Activated CD4-positive, alpha-beta T cell treated with anti-CD3 and anti-CD28 coated beads for 48 hours (primary cell): ENCODE measurements around the gene RAPGEF4.

Experiments used
- DNase-seq: peaks from one replicate; pipeline ENCODE4 v3.0.0-alpha.2; 2020

Gene RAPGEF4

DNA sequence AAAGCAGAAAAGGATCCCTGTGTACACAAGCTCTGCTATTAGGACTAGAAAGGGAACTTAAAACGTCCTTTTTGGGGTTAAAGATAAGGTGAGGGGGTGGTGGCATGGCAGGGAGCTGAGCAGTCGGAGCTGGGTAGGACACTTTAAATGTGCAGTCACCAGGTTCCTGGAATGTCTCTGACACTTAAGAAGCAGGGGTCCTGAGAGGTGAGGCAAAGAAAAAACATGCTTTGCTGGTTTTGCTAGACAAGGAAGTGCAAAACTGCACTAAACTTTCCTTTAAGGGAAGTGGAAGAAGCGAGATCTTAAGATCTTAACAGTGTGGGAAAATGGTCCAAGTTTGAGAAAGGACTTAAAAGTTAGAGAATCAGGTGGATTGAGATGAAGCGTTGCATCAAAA is 240.5 kb downstream of the RAPGEF4 start:
- no peak for DNase-seq

GRCh38 chr2:172976816-172977215 is 241.2 kb downstream of the RAPGEF4 start:
- DNase-seq, result no peak

DNA sequence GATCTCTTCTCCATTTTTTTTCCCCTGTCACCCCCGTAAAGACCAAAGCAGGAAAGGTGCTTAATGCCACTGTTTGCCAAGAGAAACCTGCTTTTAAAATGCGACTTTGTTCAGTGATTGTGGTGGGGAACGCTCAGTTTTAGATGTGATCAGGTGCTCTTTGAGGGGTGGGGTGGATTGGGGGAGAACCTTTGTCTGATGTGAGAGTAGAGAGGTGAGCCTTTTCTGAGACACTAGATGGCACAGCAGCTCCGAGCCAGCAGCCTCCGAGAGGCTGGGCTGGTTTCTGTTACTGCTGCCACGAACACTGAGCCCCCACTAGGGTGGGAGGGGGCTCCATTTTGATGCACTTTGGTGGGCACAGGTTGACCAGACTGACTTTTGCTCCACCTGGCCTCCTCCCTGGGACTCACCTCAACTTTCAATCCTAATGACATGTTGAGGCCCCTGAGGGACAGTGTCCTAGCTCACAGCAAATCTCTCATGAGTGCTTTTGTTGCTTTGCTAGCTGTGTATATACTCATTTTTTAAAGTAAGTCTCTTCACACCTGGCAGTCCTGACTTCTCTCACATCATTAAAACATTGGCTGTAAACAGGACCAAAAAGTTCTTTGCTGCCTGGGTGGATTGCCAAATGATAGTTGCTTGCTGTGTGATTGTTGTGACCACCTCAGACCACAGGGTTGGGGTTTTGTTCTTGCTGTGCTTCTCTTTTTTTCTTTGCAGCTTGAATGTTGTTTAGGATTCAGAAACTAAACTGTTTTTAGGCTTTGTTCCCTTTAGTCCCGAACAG is 241.8 kb downstream of the RAPGEF4 start:
- DNase-seq, result no peak

- DNase-seq, result no peak
These were observed 242.4 kb downstream of the RAPGEF4 start for GRCh38 chr2:172978063-172978383.

DNA sequence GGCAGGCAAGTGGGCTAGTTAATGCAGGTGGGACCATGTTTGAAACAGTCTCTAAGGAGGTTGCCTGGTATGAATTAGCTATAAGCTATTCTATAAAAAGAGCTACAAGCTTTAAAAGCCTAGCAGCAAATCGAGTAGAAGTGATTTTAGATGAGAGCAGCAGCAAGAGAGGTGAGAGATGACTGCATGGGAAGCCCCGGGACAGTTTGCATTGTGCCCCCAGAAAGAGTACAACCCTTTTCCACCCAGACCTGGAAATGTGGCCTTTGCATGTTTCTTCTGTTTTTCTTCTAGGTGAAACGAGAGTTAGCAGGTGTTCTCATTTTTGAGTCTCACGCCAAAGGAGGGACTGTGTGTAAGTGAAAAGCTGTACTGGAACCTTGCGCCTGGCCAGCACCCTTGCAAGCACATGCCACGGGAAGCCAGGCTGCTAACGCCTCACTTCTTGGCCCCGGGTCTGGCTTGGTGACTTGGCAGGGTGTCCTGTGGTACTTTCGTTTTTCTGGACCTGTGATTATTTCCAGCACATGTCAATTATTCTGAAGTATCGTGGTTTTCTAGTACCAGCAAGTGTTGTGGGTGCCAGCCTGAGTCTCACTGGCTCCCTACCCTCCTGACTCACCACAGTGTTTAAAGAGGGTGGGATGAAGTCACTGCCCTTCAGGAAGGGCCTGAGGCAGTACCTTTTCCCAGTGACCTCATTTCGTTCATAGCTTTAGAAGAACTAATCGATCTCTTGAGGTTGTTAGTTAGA is 249.7 kb downstream of the RAPGEF4 start:
- peak; percentile 19 for DNase-seq

DNA sequence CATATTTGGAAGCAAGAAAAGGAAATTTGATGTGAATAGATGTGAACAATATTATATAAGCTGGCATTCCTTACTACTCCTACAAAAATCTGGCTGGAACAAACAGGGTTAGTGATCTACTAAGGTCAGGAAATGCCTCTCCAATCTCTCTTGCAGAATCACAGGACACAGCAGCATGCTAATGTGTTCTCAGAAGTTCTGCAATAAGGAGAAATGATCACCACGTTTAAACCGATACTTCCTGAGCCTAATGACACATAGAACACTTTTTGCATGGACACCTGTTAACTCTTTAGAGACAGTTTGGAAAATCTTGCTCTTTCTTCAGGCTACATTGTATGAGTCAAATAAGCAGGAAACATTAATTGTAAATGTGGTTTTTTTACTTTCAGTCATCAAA is 250.4 kb downstream of the RAPGEF4 start:
- no peak for DNase-seq

DNA sequence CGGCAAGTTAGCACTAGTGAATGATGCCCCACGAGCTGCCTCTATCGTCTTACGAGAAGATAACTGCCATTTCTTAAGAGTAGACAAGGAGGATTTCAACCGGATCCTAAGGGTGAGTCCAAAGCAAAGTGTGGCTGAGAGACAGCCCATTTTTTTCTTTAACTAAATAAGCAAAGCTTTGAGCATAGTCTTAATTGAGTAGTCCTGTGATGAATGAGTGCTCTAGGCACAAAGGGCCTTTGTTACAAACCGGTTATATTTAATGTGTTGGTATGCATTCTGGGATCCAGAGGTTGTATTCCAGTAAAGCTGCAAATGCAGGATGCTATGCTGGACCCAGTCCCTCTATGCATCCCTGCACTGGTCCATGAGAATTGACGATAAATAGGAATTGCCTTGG is 253.1 kb downstream of the RAPGEF4 start:
- no peak for DNase-seq

DNA sequence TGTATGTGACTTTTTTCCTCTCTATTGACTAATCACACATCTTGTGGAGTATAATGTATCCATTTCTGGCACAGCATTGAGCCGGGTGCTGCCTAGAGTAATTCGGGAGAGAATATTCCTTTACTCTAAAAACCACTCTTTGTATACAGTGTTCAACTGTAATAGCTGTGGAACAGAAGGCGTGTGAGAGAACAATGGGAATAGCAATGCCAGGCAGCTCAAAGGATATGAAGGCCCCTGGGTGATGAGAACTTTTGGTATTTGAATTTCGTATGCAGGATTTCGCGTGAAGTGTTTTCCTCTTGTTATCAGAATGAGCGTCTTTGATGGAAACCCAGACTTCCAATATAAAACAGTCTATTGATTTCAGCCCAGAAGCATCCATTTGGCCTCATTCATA is 255.4 kb downstream of the RAPGEF4 start:
- no peak for DNase-seq

- no peak for DNase-seq
These were observed 257.5 kb downstream of the RAPGEF4 start for GRCh38 chr2:172993139-172993538.

GRCh38 chr2:172993931-172994717 is 258.5 kb downstream of the RAPGEF4 start:
- no peak for DNase-seq

- DNase-seq, result no peak
These were observed 259.2 kb downstream of the RAPGEF4 start for GRCh38 chr2:172994864-172995263.

DNA sequence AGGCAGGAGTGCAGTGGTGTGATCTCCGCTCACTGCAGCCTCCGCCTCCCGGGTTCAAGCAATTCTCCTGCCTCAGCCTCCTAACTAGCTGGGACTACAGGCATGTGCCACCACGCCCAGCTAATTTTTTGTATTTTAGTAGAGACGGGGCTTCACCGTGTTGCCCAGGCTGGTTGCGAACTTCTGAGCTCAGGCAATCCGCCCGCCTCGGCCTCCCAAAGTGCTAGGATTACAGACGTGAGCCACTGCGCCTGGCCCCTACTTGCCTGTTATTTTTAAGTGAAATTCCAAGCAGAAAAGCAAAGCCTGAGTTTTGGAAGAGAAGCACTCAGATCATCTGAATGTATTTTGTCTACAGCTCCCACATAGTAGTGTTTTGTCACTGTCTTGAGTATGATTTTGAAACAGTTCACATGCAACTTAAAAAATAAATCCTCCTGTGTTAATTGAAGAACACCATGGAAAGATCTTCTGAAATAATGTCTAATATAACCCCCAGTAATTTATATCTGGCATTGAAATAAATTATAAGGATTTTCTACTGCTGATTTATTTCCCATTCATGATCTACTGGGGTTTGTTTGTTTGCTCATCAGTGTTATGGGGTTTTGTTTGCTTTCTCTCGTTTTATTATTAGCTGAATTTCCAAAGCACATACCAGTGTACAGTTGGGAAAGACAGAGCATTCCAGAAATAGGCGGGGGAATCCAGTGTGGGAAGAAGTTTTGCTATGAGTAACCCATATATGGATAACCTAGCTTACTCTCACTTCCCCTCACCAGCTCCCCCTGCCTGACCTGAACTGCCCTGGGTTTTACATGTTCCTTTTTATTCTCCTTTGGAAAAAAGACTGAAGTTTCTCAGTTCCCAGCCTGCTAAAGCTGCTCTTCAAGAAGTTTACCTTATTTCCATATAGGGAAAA is 259.9 kb downstream of the RAPGEF4 start:
- DNase-seq, result no peak

GRCh38 chr2:172996387-172996961 is 260.8 kb downstream of the RAPGEF4 start:
- no peak for DNase-seq

DNA sequence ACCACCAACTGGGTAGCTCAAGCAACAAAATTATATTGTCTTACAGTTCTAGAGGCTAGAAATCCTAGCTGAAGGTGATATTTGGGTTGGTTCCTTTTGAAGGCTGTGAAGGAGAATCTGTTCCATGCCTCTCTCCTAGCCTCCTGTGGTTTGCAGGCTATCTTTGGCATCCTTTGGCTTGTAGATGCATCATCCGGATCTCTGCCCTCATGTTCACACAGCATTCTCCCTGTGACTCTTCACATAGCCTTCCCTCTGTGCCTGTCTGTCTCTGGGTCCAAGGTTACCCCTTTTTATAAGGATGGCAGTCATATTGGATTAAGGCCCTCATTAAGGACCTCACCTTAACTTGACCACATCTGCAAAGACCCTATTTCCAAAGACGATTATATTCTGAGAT is 261.4 kb downstream of the RAPGEF4 start:
- no peak for DNase-seq

DNA sequence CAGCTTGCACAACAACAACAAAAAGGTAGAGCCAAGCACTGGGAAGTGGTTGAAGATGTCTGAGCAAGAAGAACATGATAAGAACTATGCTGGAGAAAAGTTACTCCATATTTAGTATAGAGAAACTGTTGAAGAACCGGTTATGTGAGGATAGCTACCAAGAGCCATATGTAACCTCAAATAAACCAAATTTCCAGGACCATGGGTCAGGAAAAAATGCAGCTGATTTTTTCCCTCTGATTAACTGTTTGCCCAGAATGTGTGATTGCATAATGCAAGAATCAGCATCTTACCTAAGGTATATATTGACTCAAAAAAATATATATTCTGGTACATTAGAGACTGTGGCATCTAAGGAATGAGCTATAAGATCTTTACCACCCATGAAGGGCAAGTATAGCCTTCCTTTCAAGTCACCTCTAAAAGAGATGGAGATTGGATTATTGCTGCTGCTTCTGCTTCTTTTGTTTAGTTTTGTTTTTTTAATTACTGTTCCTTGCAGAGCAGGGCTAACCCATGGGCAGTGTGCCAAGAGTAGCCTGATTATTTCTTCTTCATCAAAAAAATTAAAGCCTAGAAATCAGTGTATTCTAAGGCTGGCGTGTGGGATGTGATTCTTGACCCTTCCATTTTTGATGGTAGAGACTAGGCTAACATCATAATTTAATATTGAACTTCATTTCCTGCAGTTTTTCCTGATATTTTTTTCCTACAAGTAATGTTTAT is 263.1 kb downstream of the RAPGEF4 start:
- DNase-seq, result no peak

- DNase-seq, result no peak
These were observed 264.2 kb downstream of the RAPGEF4 start for GRCh38 chr2:172999641-173000386.

DNA sequence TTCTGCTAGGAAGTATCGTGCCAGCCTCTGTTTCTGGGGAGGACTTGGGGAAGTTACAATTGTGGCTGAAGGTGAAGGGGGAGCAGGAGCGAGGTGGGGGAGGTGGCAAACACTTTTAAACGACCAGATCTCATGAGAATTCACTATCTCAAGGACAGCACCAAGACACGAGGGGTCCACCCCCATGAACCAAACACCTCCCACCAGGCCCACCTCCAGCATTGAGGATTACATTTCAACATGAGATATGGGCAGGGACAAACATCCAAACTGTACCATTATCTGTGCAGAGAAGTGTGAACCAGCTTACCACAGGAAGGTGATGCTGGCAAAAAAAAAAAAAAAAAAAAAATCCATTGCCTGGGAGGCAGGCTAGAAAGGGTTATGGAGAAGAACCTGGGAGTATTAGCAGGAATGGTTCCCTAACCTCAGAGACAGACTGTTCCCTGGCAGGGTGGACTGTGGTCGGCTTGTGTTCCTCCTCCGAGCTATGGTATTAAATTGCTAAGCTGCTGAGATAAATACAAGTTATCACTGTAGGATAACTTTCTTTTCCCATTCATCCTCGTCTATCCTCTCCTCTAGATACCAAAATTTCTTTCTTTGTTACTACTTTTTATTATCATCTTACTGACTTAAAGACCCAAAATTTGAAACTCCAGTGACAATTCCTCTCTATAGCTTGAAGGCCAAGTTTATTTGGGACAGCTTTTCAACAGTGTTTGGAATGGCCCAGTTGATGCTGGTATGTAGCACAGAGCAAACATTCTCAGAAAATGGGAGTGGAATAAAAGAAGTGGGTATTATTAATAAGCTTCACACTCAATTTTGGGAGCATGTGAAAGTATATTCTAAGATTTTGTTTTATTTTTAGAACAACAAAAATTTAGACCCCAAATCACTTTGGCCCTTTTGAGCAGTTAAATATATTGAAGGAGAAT is 266.3 kb downstream of the RAPGEF4 start:
- no peak for DNase-seq

GRCh38 chr2:173002751-173003541 is 267.3 kb downstream of the RAPGEF4 start:
- no peak for DNase-seq

- DNase-seq, result no peak
These were observed 273.1 kb downstream of the RAPGEF4 start for GRCh38 chr2:173008786-173009185.
